Endothelial cell of umbilical vein (primary cell): ENCODE results near the gene MECP2. TPM values are rescaled to one million over a fixed set of nuclear protein-coding genes. Genes with fewer than 3 reads are reported as not detected.
"Not testable (repeated sequence)": the region's sequence is repeated elsewhere in the genome, so short reads cannot be mapped to it uniquely, and the experiment has no call there.

Experiments used
- BruUV-seq: library from RNA; stranded (reverse); fragments of 400-500 nt; replicated peaks from 2 replicates; lab custom pipeline; 2021; lab: Mats Ljungman, UMichigan
- CTCF ChIA-PET: fragments of 300-600, 350-600 bp; sonication (Branson Sonifier 250); formaldehyde crosslinking; loops from one replicate; lab custom pipeline; 2021; ENCODE audit warnings: antibody characterized with exemption, inconsistent platforms; lab: Charles Lee
- POLR2A ChIA-PET: fragments of 300-600, 350-600 bp; sonication (Branson Sonifier 250); formaldehyde crosslinking; loops from one replicate; lab custom pipeline; 2021; ENCODE audit warnings: antibody characterized with exemption, inconsistent platforms; lab: Charles Lee
- DNase-seq: peaks from one replicate; pipeline ENCODE4 v3.0.0-alpha.2; 2011; ENCODE audit warnings: low read depth, low spot score
- FAIRE-seq: peaks from 2 replicates; lab custom pipeline; 2011; peaks lifted over from hg19 to GRCh38; lab: Jason Lieb, UNC
- H2AFZ ChIP-seq: 2 replicates; pipeline ENCODE4 v1.6.0; 2012; ENCODE audit warnings: low read depth, low read length, control low read depth, inconsistent platforms
- H3K27ac ChIP-seq: 2 replicates; pipeline ENCODE4 v1.5.1; 2011; ENCODE audit warnings: low read depth, mild to moderate bottlenecking, control low read depth, low read length, moderate library complexity; ENCODE audit not compliant: insufficient read depth
- H3K27me3 ChIP-seq, 2 experiments: 2 replicates each; pipeline versions ENCODE4 v1.6.0 to v1.6.1; 2011; ENCODE audit warnings: low read length in 2 of 2, mixed read lengths in 1 of 2; ENCODE audit not compliant: control insufficient read depth in 2 of 2, insufficient read depth in 2 of 2
- H3K36me3 ChIP-seq, 2 experiments: 2 replicates in 1 of 2; 3 replicates in 1 of 2; pipeline ENCODE4 v1.5.1; 2011; ENCODE audit warnings: low read length in 2 of 2, mild to moderate bottlenecking in 1 of 2, moderate library complexity in 1 of 2; ENCODE audit not compliant: control insufficient read depth in 2 of 2, insufficient read depth in 2 of 2; ENCODE audit errors: extremely low read depth in 1 of 2
- H3K4me1 ChIP-seq: 3 replicates; pipeline ENCODE4 v1.5.1; 2011; ENCODE audit warnings: mild to moderate bottlenecking, low read length; ENCODE audit not compliant: control insufficient read depth, insufficient read depth; ENCODE audit errors: extremely low read depth
- H3K4me2 ChIP-seq: 2 replicates; pipeline ENCODE4 v1.6.1; 2011; ENCODE audit warnings: low read length, control low read depth, mixed read lengths; ENCODE audit not compliant: insufficient read depth
- H3K4me3 ChIP-seq, 3 experiments: fragments of 200-600 bp in 1 of 3; sonication (generic), shearing (Covaris generic) in 1 of 3; replicated peaks in 1 of 3; 2 replicates each; pipeline ENCODE4 v1.5.1; 2011 to 2016; ENCODE audit warnings: control low read depth in 3 of 3, low read length in 3 of 3, mild to moderate bottlenecking in 2 of 3, inconsistent platforms in 1 of 3, low read depth in 1 of 3, moderate library complexity in 1 of 3; ENCODE audit not compliant: insufficient read depth in 1 of 3
- H3K79me2 ChIP-seq: 2 replicates; pipeline ENCODE4 v1.6.0; 2012; ENCODE audit warnings: low read length, inconsistent platforms; ENCODE audit not compliant: control insufficient read depth, insufficient read depth
- H3K9ac ChIP-seq: replicated peaks from 2 replicates; pipeline ENCODE3; 2011; ENCODE audit warnings: low read length, control low read depth; ENCODE audit not compliant: insufficient read depth; ENCODE audit errors: extremely low read depth
- H3K9me1 ChIP-seq: replicated peaks from 3 replicates; pipeline ENCODE4 v1.6.0; 2011; ENCODE audit warnings: mild to moderate bottlenecking, low read length; ENCODE audit not compliant: control insufficient read depth, insufficient read depth; ENCODE audit errors: extremely low read depth
- H3K9me3 ChIP-seq: replicated peaks from 2 replicates; pipeline ENCODE4 v1.5.1; 2012; ENCODE audit warnings: low read length, inconsistent platforms; ENCODE audit not compliant: control insufficient read depth, insufficient read depth
- H4K20me1 ChIP-seq: replicated peaks from 2 replicates; pipeline ENCODE3; 2011; ENCODE audit warnings: mild to moderate bottlenecking, low read length; ENCODE audit not compliant: control insufficient read depth, insufficient read depth; ENCODE audit errors: extremely low read depth
- CTCF ChIP-seq, 2 donors: IDR thresholded peaks; 1 replicate in 1 of 2; 2 replicates in 1 of 2; pipeline ENCODE4 v1.5.1; 2011; ENCODE audit warnings: low read length in 2 of 2, mild to moderate bottlenecking in 2 of 2, moderate library complexity in 2 of 2, control low read depth in 1 of 2, inconsistent platforms in 1 of 2, low read depth in 1 of 2; ENCODE audit not compliant: insufficient read depth in 1 of 2; ENCODE audit errors: extremely low read depth in 1 of 2
- EZH2 ChIP-seq: IDR thresholded peaks from 2 replicates; pipeline ENCODE4 v1.6.1; 2012; ENCODE audit warnings: borderline replicate concordance, low read depth, mild to moderate bottlenecking, moderate library complexity, low read length, inconsistent platforms; ENCODE audit not compliant: severe bottlenecking
- FOS ChIP-seq: IDR thresholded peaks from 2 replicates; pipeline ENCODE4 v1.6.1; 2011; ENCODE audit warnings: mild to moderate bottlenecking, low read length, moderate library complexity, borderline replicate concordance; ENCODE audit not compliant: insufficient read depth
- GATA2 ChIP-seq: IDR thresholded peaks from 2 replicates; pipeline ENCODE4 v1.7.0; 2011; ENCODE audit warnings: low read depth, mild to moderate bottlenecking, moderate library complexity, mixed read lengths, low read length; ENCODE audit not compliant: insufficient read length, insufficient read depth
- JUN ChIP-seq: IDR thresholded peaks from 2 replicates; pipeline ENCODE4 v1.6.1; 2011; ENCODE audit warnings: borderline replicate concordance, low read depth; ENCODE audit not compliant: insufficient read length, insufficient read depth
- MAX ChIP-seq: IDR thresholded peaks from 2 replicates; pipeline ENCODE4 v1.6.1; 2011; ENCODE audit not compliant: insufficient read depth, insufficient read length
- MYC ChIP-seq: IDR thresholded peaks from one replicate; pipeline ENCODE4 v1.6.1; 2011; ENCODE audit warnings: mild to moderate bottlenecking, low read depth, low read length
- POLR2A ChIP-seq: IDR thresholded peaks from 2 replicates; pipeline ENCODE4 v1.6.1; 2012; ENCODE audit warnings: low read depth, mild to moderate bottlenecking, control low read depth, low read length
- POLR2AphosphoS5 ChIP-seq: IDR thresholded peaks from 2 replicates; pipeline ENCODE4 v1.6.1; 2012; ENCODE audit warnings: low read depth, mild to moderate bottlenecking, control low read depth, low read length, moderate library complexity; ENCODE audit not compliant: insufficient read depth
- dilution Hi-C: fragments of 300-500 bp; cut with MboI; formaldehyde crosslinking; loops from one replicate; pipeline ENCODE4 v1.15.0; 2019; ENCODE audit warnings: low sequenced_read_pairs; ENCODE audit not compliant: extremely low pct_ligation_motif_present
- intact Hi-C: fragments of 100-400 bp; cut with micrococcal nuclease; formaldehyde crosslinking; loops from one replicate; pipeline ENCODE4 v1.10.0; 2022
- polyA plus RNA-seq, 4 experiments: library from polyadenylated mRNA; depleted of rRNA in 3 of 4; stranded (reverse) in 3 of 4; unstranded in 1 of 4; fragments of >200 nt; gene quantifications; 2 replicates each; pipeline versions ENCODE4 v1.2.1 to v1.2.3, GENCODE V29; 2011 to 2012; ENCODE audit warnings: missing spikeins in 1 of 4
- total RNA-seq: library from RNA; stranded (reverse); gene quantifications from 2 replicates; pipeline ENCODE4 v1.2.3, GENCODE V29; 2021

MECP2 gene
- total and polyA plus RNA-seq, 2 donors (not counting 3 experiments of a cell fraction or from before 2014, with no cell fraction given): 9.0 to 45.3 TPM

GRCh38 chrX:153981231-153981630, 116.3 kb downstream of the MECP2 start:
- Histone ChIP-seq H3K27ac (no peak overlapping the region), H3K4me2 (no peak overlapping the region), H3K9me3 (no peaks in the 10 kb centered on the region), H3K36me3 (no peaks in the 10 kb centered on the region), H4K20me1 (no peaks in the 10 kb centered on the region), H3K27me3 (no peaks in the 10 kb centered on the region), H3K9ac (no peak overlapping the region), H3K79me2 (no peaks in the 10 kb centered on the region), H3K9me1 (no peaks in the 10 kb centered on the region), H3K4me1 (peaks cover 10% of the 10 kb centered on the region), H2AFZ (no peak overlapping the region), H3K4me3 (no peak overlapping the region)
- BruUV-seq: no TSS peak
- ChIA-PET CTCF (interaction anchor here (1.5 kb wide), 1 partner anchor 10 kb away, joined by 3 read pairs; the partner anchor contains the start of gene HCFC1), POLR2A (interaction anchor here (0.6 kb wide), 1 partner anchor 156 kb away, joined by 3 read pairs; no protein-coding TSS in a partner anchor)
- TF ChIP-seq MYC (no peak), JUN (no peak), MAX (no peak), EZH2 (no peak), GATA2 (no peak), POLR2AphosphoS5 (no peak), POLR2A (no peak), FOS (no peak), CTCF (IDR thresholded peaks at IDR 0.05; ENCODE audit: extremely low read depth in 1 of 2, insufficient read depth in 1 of 2, low read depth in 1 of 2, low read length in 2 of 2) (no peak)
- DNase-seq (no peak), FAIRE-seq (no peak)
- dilution Hi-C loops: no loop called here
- intact Hi-C loops: no loop called here

- POLR2A ChIA-PET: not testable (repeated sequence)
Observed at GRCh38 chrX:153980394-153980793, 117.1 kb downstream of the MECP2 start.

More at GRCh38 chrX:153980394-153980793, 117.1 kb downstream of the MECP2 start:
- H3K9ac ChIP-seq, H3K79me2 ChIP-seq, H3K9me3 ChIP-seq, H3K27me3 ChIP-seq, FAIRE-seq, H4K20me1 ChIP-seq, H3K4me3 ChIP-seq, dilution Hi-C loops, H3K36me3 ChIP-seq, H3K4me2 ChIP-seq, H3K4me1 ChIP-seq, BruUV-seq, intact Hi-C loops, H2AFZ ChIP-seq, H3K9me1 ChIP-seq, H3K27ac ChIP-seq, DNase-seq: not testable (repeated sequence)
- CTCF ChIA-PET: interaction anchor here (1.5 kb wide), 1 partner anchor 9 kb away, joined by 3 read pairs; the partner anchor contains the start of gene HCFC1
